Colon (tissue), 2 donors: Measurements from ENCODE around the gene COG2.
"Not testable (repeated sequence)": the region's sequence is repeated elsewhere in the genome, so short reads cannot be mapped to it uniquely, and the experiment has no call there.

Experiments used
- FAIRE-seq: peaks from 2 replicates; lab custom pipeline; 2012; peaks lifted over from hg19 to GRCh38; lab: Jason Lieb, UNC
- donor health status: control.
- donor health status: control.

The COG2 gene

GRCh38 chr1:230642263-230642959 is at the start of gene COG2:
COG2 (plus strand) TSS chr1:230642481; CDS start chr1:230642607, 126 bp downstream.
- FAIRE-seq, result no peak

- FAIRE-seq, result no peak
These were observed 49.4 kb upstream of the COG2 start for GRCh38 chr1:230592848-230593414.

- FAIRE-seq, result no peak
These were observed 48.0 kb upstream of the COG2 start for GRCh38 chr1:230594214-230594773.

GRCh38 chr1:230595181-230595580 is 47.1 kb upstream of the COG2 start:
- no peak for FAIRE-seq

GRCh38 chr1:230596306-230596705 is 46.0 kb upstream of the COG2 start:
- FAIRE-seq, result no peak

GRCh38 chr1:230598745-230599144 is 43.5 kb upstream of the COG2 start:
- no peak for FAIRE-seq

- no peak for FAIRE-seq
These were observed 42.2 kb upstream of the COG2 start for GRCh38 chr1:230599926-230600656.

- not testable (repeated sequence) for FAIRE-seq
These were observed 41.5 kb upstream of the COG2 start for GRCh38 chr1:230600657-230601400.

GRCh38 chr1:230609208-230609607 is 33.1 kb upstream of the COG2 start:
- no peak for FAIRE-seq

GRCh38 chr1:230610589-230610988 is 31.7 kb upstream of the COG2 start:
- no peak for FAIRE-seq

GRCh38 chr1:230611128-230611877 is 31.0 kb upstream of the COG2 start:
- no peak for FAIRE-seq

- no peak for FAIRE-seq
These were observed 30.4 kb upstream of the COG2 start for GRCh38 chr1:230611878-230612235.

- no peak for FAIRE-seq
These were observed 29.6 kb upstream of the COG2 start for GRCh38 chr1:230612651-230613050.

GRCh38 chr1:230614121-230614520 is 28.2 kb upstream of the COG2 start:
- FAIRE-seq, result no peak

GRCh38 chr1:230618537-230618936 is 23.7 kb upstream of the COG2 start:
- FAIRE-seq, result no peak

- no peak for FAIRE-seq
These were observed 21.5 kb upstream of the COG2 start for GRCh38 chr1:230620649-230621323.

- no peak for FAIRE-seq
These were observed 20.8 kb upstream of the COG2 start for GRCh38 chr1:230621324-230622030.

- no peak for FAIRE-seq
These were observed 20.1 kb upstream of the COG2 start for GRCh38 chr1:230622151-230622550.

GRCh38 chr1:230624097-230624713 is 18.1 kb upstream of the COG2 start:
- FAIRE-seq, result no peak

GRCh38 chr1:230626232-230626631 is 16.0 kb upstream of the COG2 start:
- FAIRE-seq, result no peak
